GM18498 (cell line): ENCODE measurements around the gene CDK6.

Experiments
- ATAC-seq: cut with Tn5 transposase; IDR thresholded peaks from one replicate; pipeline ENCODE4 v1.9.1; 2021; ENCODE audit warnings: mild to moderate bottlenecking, moderate library complexity; ENCODE audit not compliant: unreplicated experiment

The CDK6 gene

GRCh38 chr7:92714767-92715166 is 121.6 kb downstream of the CDK6 start:
- no peak for ATAC-seq

GRCh38 chr7:92714280-92714679 is 122.1 kb downstream of the CDK6 start:
- no peak for ATAC-seq

DNA sequence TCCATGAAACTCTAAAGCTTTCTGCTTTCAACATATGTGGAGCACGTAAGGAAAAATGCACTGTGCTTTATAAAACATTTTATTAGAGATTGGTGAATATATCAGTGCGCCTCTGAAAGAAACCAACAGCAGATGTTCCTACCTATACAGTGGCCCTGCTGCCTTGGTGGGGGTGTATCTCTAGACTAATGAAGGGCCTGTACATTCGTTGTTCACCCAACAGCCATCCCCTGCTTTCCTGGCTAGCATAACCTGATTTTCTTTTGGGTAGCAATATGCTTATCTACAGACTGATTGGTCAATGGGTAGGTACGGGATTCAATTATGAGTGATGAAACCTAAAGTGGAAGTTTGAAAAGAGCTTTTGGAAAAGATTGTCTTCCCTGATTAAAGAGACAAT is 126.5 kb downstream of the CDK6 start:
- ATAC-seq = no peak

- no peak for ATAC-seq
These were observed 127.2 kb downstream of the CDK6 start for GRCh38 chr7:92709150-92709549.

- ATAC-seq = no peak
These were observed 128.0 kb downstream of the CDK6 start for GRCh38 chr7:92708111-92709042.

- no peak for ATAC-seq
These were observed 128.9 kb downstream of the CDK6 start for GRCh38 chr7:92707435-92707834.

GRCh38 chr7:92706563-92706962 is 129.8 kb downstream of the CDK6 start:
- ATAC-seq = no peak

- no peak for ATAC-seq
These were observed 130.5 kb downstream of the CDK6 start for GRCh38 chr7:92705831-92706230.

DNA sequence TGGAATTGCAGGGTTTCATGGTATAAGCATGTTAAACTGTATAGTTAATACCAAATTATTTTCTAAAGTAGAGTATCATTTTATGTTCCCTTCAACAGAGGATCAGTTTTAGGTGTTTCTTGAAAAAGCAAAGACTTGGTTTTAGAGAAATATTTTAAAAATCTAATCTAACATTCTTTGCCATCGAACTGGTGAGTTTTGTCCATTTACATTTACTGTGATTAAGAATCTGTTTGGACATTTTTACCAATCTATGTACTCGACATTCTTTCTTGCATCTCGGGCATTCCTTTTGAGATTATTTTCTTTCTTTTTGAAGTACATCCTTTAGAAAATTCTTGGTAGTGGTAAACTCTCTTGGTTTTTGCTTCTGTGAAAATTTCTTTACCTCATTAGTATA is 131.5 kb downstream of the CDK6 start:
- no peak for ATAC-seq

GRCh38 chr7:92702535-92702934 is 133.8 kb downstream of the CDK6 start:
- ATAC-seq = no peak

- no peak for ATAC-seq
These were observed 136.3 kb downstream of the CDK6 start for GRCh38 chr7:92699966-92700514.

GRCh38 chr7:92699560-92699959 is 136.8 kb downstream of the CDK6 start:
- no peak for ATAC-seq

DNA sequence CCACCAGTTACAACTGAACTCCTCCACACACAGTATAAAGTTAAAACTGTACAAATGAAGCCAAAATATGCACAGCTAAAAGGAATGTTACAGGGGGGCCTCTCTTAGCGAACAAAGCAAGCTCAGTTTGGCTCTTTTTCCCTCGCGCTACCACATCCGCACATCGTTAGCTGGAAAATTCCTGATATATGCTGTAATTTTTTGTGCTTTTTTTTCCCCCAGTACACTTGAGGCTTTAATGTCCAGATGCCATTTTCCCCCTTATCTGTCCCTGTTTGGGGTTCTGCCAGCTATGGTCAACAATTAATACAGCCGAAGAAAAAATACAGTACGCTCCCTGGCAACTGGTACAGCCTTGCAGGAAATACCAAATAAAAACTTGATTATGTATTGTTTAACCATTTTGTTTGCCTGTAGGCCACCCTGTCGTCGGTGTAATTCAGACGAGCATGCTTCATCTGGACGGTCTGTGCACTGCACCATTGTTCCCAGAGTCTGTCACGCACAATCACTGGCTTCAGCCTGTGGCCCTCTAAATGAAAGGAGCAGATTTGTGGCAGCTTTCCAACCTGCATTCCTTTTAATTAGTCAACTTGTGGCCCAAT is 138.0 kb downstream of the CDK6 start:
- no peak for ATAC-seq

DNA sequence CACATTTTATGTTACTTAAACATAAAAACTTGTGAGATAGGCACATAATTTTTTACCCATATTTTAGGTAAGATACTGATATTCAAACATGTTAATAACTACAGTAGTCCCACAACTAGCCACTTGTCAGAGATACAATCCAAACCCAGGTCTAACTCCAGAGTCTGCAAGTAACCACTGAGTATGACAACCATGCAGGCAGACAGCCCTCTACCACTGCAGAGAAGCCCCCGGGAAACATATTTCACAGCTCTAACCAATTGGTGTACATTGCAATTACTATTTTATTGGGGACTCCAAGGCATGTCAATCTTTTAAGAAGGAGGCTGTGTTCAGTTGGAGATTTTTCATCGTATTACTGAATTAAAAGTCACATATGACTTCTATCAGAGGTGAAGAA is 139.0 kb downstream of the CDK6 start:
- ATAC-seq = no peak

- ATAC-seq = no peak
These were observed 139.4 kb downstream of the CDK6 start for GRCh38 chr7:92697012-92697411.

DNA sequence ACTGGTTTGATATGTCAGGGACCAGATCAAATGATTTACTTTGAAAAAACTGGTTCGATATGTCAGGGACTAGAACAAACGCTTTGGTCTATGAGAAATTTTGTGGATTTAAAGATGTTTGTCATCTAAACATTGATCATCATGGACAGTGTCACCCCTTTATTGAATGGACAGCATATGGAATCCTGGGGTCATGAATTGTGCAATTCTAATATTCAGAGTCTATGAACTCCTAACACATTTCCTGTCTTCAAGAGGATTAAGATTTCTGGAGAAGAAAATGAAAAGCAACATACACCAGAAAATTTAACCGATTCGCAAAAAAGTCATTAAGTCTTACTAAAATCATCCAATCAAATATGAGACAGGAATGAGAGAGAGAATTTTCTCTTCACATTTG is 139.8 kb downstream of the CDK6 start:
- ATAC-seq = no peak

DNA sequence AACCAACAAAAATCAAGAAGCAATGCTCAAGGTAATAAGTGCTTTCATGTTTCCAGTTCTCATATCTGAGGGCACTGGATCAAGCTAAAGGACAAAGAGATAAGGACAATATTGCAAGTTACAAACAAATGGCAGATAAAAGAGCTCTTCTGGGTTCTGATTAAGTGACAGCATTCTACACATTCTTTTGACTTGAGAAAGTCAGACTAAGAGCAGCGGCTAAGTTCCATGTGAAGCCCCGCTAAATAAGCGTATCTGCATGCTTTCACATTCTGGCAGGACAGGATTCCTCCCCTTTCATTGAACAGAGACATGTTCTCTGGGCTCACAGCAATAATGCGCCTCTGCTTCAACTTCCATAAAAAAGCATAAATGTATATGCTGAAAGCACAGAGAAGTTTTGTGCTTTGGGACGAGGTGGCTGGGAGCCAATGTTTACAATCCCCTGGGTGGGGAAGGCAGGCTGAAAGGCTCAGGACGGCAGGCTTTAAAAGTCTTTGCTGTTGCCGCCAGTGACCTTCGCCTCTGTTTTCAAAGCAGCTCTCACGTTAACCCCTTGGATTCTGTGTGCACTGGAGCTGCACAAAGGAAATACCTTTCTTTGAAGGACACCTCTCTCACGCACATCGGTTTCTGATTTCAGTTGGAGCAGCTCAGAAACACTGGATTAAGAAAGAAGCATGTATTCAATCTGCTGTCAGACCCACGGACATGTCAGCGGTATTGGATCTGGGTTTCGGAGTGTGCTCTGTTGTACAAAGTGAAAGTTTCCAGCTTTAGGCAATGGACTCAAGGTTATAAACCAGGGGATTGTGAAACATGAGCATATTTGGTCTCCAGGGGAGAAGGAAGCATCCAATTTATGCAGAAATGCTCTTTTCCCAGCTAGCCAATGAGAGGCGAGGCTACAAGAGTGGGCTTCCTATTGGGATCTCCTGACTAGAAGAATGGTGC is 140.8 kb downstream of the CDK6 start:
- ATAC-seq = no peak

DNA sequence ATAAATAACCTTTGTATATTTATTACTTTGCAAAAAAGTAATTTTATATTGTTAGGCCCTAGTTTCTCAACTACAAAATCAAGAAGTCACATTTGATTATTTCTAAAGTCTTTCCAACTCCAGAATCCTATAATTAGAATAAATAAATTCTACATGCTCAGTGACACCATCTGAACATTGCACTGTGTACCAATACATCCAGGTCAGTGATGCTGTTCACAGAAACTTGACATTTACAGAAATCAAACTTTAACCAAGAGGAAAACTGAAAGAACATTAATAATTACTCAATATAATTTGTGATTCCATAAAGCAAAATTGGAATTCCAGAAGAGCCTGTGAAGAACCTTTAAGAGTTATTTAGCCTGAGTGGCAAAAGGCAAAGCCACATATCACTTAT is 142.2 kb downstream of the CDK6 start:
- no peak for ATAC-seq

GRCh38 chr7:92693519-92693918 is 142.9 kb downstream of the CDK6 start:
- no peak for ATAC-seq

DNA sequence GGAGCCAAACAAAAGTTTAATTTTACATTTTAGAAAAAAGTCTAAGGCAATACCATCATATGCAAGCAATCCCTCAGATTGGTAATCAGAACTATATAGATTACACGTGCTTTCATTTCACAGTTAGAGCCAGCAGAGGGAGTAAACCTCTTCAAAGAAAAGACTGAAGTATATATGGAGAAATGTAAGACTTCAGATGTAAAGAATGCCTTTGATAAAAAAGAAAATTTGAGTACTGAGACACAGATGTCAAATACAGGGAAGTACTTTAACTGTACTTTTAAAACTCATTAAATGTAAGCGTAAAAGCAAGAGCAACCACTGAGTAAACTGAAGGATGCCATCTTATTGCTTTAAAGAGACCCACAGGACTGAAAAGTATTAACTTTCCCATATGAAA is 144.8 kb downstream of the CDK6 start:
- ATAC-seq = peak; percentile 87
